K562 (cell line): ENCODE measurements around the gene ZFP30.
A peak's percentile ranks its signal among the peaks of the same experiment; 100 is the strongest.

ENCODE experiments used
- MAX ChIP-seq: sonication (generic); formaldehyde crosslinking; IDR thresholded peaks from 2 replicates; pipeline ENCODE4 v1.9.0; 2022; ENCODE audit warnings: mild to moderate bottlenecking, missing genetic modification reagents
- PHF21A ChIP-seq: fragments of 450-650 bp; IDR thresholded peaks from 2 replicates; pipeline ENCODE4 v1.6.1; 2017; ENCODE audit warnings: low read depth, borderline replicate concordance
- POLR2A ChIP-seq: fragments of 450-650 bp; conservative IDR thresholded peaks from 2 replicates; pipeline ENCODE4 v1.6.1; 2016
- TEAD4 ChIP-seq, 2 experiments: sonication (generic) in 1 of 2; formaldehyde crosslinking in 1 of 2; IDR thresholded peaks; 2 replicates each; pipeline versions ENCODE4 v1.6.1 to v1.8.0; 2012 to 2022; ENCODE audit warnings: borderline replicate concordance in 1 of 2, inconsistent platforms in 1 of 2, low read length in 1 of 2, mild to moderate bottlenecking in 1 of 2, missing genetic modification reagents in 1 of 2

- TF ChIP-seq PHF21A: no peak
- TF ChIP-seq TEAD4 (IDR thresholded peaks at IDR 0.05; ENCODE audit: low read length): no peak
- TF ChIP-seq TEAD4 (CRISPR knock-in tag; IDR thresholded peaks at IDR 0.05; ENCODE audit: borderline replicate concordance): no peak
- TF ChIP-seq POLR2A: peak; percentile 41; the same call in 1 of the 2 replicates
- TF ChIP-seq MAX (CRISPR knock-in tag): no peak
Measured at GRCh38 chr19:37691881-37692504, 36.7 kb upstream of the ZFP30 start.
